Myocyte (in vitro differentiated cells): ENCODE data around the gene CYP46A1. TPM values are rescaled to one million over a fixed set of nuclear protein-coding genes. Genes with fewer than 3 reads are reported as not detected.
"Not testable (repeated sequence)": the region's sequence is repeated elsewhere in the genome, so short reads cannot be mapped to it uniquely, and the experiment has no call there.

ENCODE experiments used
- DNase-seq: peaks from one replicate; pipeline ENCODE4 v3.0.0-alpha.2; 2012; ENCODE audit warnings: low read depth
- polyA plus RNA-seq: library from polyadenylated mRNA; unstranded; fragments of >200 nt; gene quantifications from one replicate; pipeline ENCODE4 v1.2.1, GENCODE V29; 2012; ENCODE audit warnings: missing spikeins
- total RNA-seq: library from RNA; depleted of rRNA; stranded (reverse); fragments of >200 nt; gene quantifications from 2 replicates; pipeline ENCODE4 v1.2.3, GENCODE V29; 2014

The CYP46A1 gene
- 2.2 and 2.8 TPM in 2 replicates for total RNA-seq
- 1.6 TPM for polyA plus RNA-seq

DNA sequence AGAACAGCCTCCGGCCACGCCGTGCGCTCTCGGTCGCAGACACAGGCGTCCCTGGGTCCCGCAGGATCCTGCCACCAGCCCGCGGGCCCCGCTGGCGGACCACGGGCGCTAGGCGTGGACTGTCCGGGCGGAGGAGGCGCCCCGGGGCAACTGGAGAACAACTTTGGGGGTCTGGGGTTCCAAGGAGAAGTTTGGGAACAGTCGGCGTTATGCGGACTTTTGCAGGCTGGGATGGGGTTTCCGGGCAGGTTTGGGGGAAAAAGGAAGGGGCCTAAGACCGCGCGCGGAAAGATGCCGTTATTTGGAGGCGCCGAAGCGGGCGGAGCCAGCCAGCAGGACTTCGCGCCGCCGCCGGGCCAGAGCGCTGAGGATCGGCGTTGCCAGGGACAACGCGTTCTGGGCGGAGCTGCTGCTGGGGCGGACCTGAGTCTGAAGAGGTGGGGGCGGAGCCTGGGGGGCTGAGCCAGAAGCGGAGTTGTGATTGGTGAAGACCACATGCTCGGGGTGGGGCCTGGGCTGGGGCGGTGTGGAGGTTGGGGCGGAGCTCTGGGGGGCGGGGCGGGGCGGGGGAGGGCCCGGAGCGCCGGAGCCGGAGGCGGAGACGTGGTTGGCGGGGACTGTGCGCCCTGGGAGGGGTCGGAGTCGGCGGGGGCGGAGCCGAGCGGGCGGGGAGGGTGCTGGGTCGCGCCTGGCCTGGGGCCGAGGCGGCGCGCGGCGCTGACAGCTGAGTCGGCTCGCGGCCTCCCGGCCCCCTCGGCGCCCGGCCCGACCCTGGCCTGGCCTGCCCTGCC, at the start of gene CYP46A1:
CYP46A1 (plus strand) TSS at position 680 of the 791 bp plus-strand sequence. CDS start 120 bp downstream, outside the sequence.
- DNase-seq: peak; percentile 98

DNA sequence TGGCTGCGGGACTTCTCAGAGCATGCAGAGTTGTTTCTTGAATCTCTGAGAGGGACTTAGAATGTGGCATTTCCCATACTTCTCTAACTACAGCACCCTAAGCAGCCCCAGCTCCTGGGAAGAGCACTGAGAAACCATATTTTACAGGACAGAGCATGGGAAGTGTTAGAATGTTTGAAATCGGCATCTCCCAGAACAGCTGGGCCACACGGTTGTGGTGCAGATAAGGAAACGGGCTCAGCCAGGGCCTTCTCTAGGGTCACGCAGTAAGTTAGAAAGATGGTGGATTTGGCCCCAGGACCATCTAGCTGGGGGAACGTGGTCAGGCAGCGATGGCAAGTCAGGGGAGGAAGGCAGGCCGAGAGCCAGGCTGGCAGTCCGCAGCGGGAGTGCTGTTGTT, 49.7 kb upstream of the CYP46A1 start:
- DNase-seq: no peak

DNA sequence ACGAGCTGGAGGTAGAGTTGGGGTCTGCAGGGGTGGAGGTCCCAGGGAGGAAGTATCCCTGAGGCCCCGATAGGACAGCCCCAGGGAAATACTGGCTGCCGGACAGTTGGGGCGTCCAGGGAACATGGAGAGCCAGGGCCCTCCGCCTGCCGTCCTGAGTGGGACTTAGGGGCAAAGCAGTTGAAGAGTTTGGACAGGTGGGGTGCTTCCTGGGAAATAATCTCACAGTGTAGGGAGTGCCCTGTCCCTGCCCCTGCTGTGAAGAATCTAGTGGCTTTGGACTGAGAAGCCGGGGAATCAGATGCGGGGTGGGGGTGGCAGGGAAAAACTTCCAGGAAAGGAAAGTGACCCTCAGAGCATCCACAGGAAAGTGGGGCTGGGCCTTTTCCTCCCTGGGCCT, 49.0 kb upstream of the CYP46A1 start:
- no peak for DNase-seq

DNA sequence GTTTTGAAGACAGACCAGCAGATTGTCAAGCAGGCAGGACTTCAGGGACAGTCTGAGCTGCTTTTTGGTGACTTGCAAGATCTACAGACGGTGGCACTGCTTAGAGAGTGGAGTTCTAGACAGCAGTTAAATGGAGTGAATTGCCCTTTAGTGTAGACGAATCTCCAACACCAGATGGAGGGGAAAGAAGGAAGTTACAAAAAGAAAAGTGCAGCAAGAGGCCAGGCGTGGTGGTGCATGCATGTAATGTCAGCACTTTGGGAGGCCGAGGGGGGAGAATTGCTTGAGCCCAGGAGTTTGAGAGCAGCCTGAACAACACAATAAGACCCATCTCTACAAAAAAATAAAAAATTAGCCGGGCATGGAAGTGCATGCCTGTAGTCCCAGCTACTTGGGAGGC, 47.6 kb upstream of the CYP46A1 start:
- DNase-seq: no peak

DNA sequence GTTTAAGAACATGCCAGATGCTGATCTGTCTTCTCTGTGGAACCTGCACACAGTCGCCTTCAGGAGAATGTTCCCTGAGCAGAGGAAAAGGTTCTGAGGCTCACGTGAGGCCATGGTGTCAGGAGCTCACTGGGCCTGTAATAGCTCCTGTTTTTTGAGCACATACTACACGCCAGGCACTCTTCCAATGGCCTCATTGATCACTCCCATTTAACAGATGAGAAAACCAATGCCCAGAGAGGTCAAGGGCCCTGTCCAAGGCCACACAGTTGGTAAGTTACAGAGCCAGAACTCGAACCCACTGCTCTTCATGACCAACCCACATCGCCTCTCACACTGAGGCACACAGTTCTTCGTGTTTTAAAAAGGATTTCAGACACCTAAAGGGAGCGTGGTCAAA, 46.5 kb upstream of the CYP46A1 start:
- DNase-seq: no peak

DNA sequence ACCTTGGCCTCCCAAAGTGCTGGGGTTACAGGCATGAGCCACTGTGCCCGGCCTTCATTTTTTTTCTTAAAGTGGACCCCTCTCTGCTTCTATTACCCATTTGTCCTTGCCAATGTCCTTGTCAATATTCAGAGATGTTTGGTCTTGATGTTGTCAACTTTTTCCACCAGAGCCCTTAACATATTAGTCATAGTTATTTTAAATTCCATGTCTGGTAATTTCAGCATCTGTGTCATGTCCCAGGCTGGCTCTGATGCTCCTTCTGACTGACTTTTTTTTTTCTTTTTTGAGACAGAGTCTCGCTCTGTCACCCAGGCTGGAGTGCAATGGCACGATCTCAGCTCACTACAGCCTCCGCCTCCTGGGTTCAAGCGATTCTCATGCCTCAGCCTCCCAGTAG, 41.3 kb upstream of the CYP46A1 start:
- not testable (repeated sequence) for DNase-seq

DNA sequence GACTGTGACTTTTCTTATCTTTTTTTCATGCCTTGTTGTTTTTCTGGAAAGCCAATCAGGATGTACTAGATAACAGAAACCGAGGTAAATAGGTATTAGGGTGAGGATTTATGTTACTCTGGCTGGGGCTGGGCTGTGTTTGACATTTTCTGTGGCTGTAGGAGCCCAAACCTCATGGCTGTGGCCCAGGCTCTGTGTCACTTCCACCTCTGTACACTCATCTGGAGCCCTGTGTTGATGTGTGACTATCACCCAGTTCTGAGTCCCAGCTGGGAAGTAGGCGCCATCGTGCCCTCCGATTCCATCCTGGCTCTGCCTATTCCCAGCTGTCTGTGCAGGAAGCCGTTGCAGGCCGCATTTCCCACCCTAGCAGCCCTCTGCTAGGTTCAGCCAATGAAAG, 40.8 kb upstream of the CYP46A1 start:
- no peak for DNase-seq

DNA sequence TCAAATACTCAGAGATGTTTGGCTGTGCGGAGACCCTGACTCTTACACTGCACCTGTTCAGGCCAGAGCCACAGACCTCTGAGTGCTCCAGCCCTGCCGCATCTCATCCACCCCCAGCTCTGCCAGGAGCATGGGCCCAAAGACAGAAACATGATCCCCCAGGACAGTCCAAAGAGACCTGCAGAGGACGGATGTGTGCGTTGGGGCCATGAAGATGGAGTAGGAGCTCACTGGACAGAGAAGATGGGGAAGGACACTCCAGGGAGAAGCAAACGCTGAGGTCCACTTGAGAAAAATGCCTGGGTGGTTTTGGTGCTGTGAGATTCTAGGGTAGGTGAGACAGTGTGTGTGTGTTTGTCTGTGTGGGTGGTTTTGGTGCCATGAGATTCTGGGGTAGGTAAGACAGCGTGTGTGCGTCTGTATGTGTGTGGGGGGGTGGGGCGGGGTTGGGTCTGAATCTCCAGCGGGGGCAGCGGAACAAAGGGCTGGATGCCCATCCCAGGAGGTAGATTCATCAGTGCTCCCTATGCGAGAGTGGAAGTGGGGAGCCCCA, 40.0 kb upstream of the CYP46A1 start:
- no peak for DNase-seq

DNA sequence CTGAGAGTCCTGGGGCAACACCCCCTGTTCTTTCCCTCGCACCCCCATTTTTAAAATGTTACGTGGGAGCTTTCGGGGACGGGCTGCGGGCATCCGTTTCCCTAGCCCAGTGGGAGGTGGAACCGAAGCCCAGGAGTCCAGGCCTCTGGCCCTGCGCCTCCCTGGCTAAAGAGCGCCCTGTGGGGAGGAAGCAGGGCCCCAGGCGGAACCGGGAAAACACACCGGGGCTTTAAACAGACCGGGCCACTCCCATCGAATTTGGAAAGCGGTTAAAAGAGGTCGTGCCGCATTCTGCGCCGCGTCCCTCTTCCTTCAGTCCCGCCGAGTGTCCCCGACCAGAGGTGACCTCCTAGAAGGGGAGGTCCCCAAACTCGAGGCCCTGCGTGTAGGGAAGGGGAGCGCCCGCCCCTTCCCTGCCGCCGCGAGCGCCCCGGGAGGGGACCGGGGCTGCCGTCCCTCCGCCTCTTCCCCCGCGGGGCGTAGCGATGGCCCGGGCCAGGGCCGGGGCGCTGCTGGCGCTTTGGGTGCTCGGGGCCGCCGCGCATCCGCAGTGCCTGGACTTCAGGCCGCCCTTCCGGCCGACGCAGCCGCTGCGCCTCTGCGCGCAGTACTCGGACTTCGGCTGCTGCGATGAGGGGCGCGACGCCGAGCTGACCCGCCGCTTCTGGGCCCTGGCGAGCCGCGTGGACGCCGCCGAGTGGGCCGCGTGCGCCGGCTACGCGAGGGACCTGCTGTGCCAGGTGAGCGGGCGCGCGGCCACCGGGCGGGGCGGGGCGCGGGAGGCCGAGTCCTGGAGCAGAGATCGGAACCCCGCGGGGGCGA, 39.2 kb upstream of the CYP46A1 start, which contains the start of gene HHIPL1:
HHIPL1 (plus strand) TSS at position 407 of the 822 bp plus-strand sequence; CDS start at position 486, 79 bp downstream.
- DNase-seq: no peak

DNA sequence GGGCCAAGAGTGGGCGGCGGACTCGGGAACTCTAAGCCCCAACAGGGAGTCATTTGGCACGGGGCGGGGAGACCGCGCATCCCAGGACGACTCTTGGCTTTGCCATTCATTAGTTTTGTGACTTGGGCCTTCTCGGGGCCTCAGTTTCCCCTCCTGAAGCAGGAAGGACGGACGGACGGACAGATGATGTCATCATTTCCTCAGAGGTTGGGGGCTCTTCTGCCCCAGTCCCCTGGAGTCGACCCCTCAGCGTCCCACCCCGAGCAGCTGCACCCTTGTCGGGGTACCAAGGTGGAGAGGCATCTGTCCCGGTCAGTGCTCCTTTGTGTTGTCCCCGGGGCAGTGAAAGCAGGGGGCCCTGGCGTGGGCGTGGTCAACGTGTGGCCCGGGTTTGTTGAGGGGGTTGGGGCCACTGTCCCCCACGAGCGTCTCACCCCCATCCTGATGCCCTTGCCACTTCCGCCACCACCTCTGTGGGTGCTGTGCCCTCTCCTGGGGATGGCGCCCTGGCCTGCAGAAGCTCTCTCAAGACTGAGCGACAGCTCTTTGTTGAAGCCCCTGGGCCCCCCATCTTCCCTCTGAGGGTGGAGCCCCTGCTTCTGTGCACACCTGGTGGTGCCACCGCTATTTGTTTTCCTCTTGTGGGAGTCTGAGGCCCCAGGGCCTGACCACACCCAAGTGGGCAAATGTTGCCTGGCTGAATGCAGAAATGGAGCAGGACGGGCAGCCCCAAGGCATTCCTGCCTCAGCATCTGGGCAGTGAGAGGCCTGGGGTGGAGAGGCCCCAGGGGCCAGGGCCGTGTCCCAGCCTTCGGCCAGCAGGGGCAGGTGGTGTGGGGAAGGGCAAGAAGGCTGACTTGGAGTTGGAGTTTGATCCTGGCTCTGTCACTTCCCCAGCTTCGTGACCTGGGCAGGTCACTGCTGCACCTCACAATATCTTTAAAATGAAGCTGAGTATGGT, 38.3 kb upstream of the CYP46A1 start:
- DNase-seq: no peak

DNA sequence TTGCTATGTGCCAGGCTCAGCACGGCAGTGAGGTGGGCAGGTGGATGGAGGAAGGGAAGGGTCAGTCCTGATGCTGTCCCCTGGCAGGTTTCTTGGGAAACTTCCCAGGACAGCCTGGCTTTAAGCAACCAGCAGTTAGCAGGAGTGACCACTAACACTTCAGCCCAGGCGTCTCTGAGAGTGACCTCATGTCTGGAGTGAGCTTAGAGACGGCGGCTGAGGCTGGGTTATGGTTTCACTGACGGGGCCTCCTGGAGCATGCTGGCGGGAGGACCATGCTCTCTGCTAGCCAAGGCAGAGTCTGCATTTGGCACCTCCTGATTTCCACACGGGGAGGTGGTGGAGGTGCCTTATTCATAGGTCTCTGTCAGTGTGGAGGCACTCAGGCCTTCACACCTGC, 36.7 kb upstream of the CYP46A1 start:
- DNase-seq: peak; percentile 22

DNA sequence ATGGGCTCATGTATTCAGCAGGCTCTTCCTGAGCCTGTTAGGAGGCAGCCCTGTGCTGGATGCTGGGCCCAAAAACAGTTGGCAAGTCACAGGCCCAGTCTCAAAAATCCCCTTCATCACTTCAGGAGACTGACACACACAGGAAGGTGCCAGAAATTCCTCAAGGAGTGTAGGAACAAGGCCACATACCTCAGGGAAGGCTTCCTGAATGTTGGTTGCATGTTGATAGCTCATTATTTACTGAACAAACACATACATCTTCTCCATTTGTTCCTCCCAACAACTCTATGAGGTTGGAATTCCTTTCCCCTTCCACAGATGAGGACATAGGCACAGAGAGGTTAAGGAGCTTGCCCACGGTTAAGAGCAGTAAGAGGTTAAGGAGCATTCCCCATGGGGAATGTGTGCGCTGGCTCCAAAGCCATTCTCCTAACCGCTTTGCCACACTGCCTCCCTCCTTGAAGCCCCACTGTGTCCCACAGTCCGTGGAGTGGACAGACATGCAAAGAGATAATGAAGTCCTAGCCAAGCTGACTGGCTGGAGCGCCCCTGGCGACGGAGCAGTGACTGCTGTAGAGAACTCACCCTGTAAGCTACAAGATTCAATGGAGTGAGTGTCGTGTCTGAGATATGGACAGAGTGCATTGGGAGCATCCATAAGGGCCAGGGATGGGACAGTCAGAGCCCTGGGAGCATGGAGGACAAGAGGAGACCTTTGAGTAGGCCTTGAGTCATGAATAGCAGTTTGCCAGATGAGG, 35.9 kb upstream of the CYP46A1 start:
- no peak for DNase-seq

DNA sequence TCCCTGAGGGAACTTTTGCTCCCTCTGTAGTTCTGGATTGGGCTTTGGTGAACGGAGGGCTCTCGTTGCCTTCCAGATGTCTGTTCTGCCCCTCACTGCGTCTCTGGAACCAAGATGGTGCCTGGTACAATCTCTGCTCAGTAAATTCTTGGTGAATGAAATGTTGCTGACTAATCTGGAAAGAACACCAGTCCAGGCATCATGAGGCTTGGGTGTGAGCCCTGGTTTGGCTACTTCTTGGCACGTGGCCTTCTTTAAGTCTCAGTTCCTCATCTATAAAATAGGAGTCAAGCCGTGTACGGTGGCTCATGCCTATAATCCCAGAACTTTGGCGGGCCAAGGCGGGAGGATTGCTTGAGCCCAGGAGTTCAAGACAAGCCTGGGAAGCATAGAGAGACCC, 34.9 kb upstream of the CYP46A1 start:
- no peak for DNase-seq

DNA sequence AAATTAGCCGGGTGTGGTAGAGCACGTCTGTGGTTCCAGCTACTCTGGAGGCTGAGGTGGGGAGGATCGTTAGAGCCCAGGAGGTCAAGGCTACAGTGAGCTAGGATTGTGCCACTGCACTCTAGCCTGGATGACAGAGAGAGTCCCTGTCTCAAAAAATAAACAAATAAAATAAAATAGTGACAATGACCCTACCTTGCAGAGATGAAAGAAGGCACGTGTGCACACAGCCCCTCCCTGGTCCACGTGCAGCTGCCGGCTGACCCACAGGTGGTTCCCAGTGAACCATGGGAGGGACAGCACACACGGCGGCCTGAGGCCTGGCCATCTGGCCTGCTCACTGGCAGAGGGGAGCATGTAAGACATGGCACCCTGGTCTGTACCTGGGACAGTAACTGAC, 34.5 kb upstream of the CYP46A1 start:
- no peak for DNase-seq

DNA sequence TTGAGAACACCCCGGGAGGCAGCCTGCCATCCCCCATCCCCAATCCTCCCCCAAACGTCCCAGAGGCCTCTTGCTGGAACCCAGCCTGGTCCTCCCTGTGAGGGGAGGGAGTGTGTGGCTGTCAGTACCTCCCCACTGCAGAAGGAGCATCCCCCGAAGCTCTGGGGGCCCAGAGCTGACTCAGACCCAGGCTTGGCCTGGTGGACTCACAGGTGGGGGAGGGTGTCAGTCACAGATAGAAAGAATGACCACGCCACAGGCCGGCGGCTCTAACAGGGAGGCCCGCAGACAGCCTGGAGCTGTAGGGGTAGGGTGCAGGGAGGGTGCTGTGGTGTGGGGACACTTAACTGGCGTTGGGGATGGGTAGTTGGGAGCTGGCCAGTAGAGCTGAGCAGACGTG, 33.9 kb upstream of the CYP46A1 start:
- no peak for DNase-seq

DNA sequence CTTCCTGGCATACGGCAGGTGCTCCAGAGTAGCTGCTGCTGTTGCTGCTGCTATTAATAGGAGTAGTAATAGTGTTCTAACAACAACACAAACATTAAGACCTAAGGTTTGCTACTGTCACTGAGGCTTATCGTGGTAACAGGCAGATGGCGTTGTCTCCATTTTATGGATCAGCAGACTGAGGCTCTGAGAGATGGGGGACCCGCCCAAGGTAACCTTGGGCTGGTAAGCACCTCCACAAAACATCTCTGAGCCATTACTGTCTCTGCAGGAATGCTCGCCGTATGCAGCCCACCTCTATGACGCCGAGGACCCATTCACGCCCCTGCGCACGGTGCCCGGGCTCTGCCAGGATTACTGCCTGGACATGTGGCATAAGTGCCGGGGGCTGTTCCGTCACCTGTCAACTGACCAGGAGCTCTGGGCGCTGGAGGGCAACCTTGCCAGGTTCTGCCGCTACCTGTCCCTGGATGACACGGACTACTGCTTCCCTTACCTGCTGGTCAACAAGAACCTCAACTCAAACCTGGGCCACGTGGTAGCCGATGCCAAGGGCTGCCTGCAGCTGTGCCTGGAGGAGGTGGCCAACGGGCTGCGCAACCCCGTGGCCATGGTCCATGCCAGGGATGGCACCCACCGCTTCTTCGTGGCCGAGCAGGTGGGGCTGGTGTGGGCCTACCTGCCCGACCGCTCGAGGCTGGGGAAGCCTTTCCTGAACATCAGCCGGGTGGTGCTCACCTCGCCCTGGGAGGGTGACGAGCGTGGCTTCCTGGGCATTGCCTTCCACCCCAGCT, 31.9 kb upstream of the CYP46A1 start:
- DNase-seq: no peak

DNA sequence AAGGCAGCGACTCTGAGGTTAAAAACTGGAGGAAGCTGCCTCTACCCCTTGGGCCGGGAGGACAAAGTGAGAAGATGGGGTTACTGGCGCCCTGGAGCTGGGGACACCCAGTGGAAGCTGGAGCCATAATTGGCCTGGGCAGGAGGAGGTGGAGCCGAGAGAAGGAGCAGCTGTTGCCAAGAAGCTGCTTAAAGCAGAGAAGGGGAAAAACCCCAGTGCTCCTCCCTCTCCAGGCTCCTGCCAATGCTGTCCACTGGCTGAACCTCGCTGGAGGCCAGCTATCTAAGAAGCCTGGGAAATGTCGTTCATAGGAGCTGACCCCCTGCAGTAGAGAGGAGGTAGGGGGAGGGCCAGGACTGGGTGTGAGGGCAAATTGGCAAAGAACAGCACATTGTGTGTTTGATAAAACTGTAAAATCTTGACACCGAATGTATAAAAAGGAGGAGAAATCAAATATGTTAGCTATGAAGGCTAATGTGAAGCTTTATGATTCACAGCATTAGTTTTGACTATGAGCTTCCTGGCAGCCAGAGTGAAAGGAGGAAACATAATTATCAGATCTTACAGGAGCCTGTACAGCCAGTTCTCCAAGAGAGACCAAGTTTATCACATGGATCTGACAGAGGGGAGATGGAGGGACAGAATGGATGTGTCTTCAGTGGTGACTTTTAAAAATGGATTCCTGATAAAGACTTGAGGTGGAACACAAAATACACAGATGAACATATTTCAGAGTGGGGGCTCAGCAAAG, 29.7 kb upstream of the CYP46A1 start:
- DNase-seq: peak; percentile 74

DNA sequence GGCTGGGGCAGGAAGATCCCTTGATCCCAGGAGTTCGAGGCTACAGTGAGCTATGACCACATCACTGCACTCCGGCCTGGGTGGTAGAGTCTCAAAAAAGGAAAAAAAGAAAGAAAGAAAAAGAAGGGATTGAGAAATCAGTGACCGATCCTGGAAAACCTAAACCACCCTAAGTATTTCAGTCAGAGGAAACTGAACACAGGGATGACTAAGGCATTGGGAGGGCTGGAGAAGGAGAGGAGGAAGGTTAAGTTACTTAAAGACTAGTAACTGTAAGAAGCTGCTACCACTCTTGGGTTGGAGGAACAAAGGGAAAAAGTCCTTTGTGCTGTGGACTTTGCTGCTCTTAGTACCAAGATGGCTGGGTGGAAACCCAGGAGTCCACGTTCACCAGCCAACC, 28.6 kb upstream of the CYP46A1 start:
- DNase-seq: no peak

DNA sequence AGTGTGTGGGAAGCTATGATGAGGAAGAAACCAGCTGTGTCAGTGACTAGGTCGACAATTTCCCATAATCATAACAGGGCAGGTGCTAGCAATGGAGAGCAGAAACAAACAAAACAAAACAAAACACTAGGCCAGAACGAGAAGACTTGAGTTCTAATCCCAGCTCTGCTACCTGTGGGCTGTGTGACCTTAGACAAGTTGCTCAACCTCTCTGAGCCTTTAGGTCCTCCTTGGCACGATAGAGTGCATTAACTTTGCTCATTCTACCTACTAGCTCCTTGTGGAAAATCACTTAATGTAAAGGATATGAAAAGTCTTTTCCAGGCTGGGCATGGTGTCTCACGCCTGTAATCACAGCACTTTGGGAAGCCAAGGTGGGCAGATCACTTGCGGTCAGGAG, 27.9 kb upstream of the CYP46A1 start:
- DNase-seq: no peak
